HepG2 (cell line): ENCODE data around the gene DDRGK1. TPM values are rescaled to one million over a fixed set of nuclear protein-coding genes. Genes with fewer than 3 reads are reported as not detected.
A peak's percentile ranks its signal among the peaks of the same experiment; 100 is the strongest.

ENCODE experiments used
- ATF5 ChIP-seq: sonication (generic); formaldehyde crosslinking; IDR thresholded peaks from 2 replicates; pipeline ENCODE4 v1.4.0; 2020; ENCODE audit warnings: mild to moderate bottlenecking, low read depth, missing genetic modification reagents
- CREM ChIP-seq, 2 experiments: sonication (generic) in 1 of 2; formaldehyde crosslinking in 1 of 2; IDR thresholded peaks; 2 replicates each; pipeline versions ENCODE4 v1.4.0 to v1.6.1; 2016 to 2020; ENCODE audit warnings: antibody characterized with exemption in 1 of 2, mild to moderate bottlenecking in 1 of 2, missing genetic modification reagents in 1 of 2
- DDIT3 ChIP-seq: sonication (generic); formaldehyde crosslinking; IDR thresholded peaks from 2 replicates; pipeline ENCODE4 v1.4.0; 2020; ENCODE audit warnings: mild to moderate bottlenecking, missing genetic modification reagents
- ETV5 ChIP-seq: IDR thresholded peaks from 2 replicates; pipeline ENCODE4 v1.6.1; 2018; ENCODE audit warnings: missing biosample characterization, missing genetic modification reagents, inconsistent platforms, borderline replicate concordance
- ETV6 ChIP-seq: sonication (generic); formaldehyde crosslinking; conservative IDR thresholded peaks from 2 replicates; pipeline ENCODE4 v1.4.0; 2020; ENCODE audit warnings: missing genetic modification reagents
- FOSL2 ChIP-seq: sonication (generic); formaldehyde crosslinking; IDR thresholded peaks from 2 replicates; pipeline ENCODE4 v1.4.0; 2020; ENCODE audit warnings: missing genetic modification reagents
- FOXA1 ChIP-seq, 2 experiments: fragments of 450-650 bp in 1 of 2; sonication (generic) in 1 of 2; formaldehyde crosslinking in 1 of 2; IDR thresholded peaks; 2 replicates each; pipeline versions ENCODE4 v1.4.0 to v1.6.1; 2016 to 2020; ENCODE audit warnings: missing genetic modification reagents in 1 of 2
- FOXK1 ChIP-seq: sonication (generic); formaldehyde crosslinking; IDR thresholded peaks from 2 replicates; pipeline ENCODE4 v1.4.0; 2020; ENCODE audit warnings: low read depth, missing genetic modification reagents, borderline replicate concordance
- KLF12 ChIP-seq: sonication (generic); formaldehyde crosslinking; IDR thresholded peaks from 2 replicates; pipeline ENCODE4 v1.4.0; 2020; ENCODE audit warnings: missing genetic modification reagents, borderline replicate concordance
- MXD4 ChIP-seq: IDR thresholded peaks from 2 replicates; pipeline ENCODE4 v1.6.1; 2016; ENCODE audit warnings: mild to moderate bottlenecking, missing biosample characterization, missing genetic modification reagents
- MXI1 ChIP-seq: IDR thresholded peaks from 3 replicates; pipeline ENCODE4 v1.6.1; 2012; ENCODE audit warnings: low read depth, low read length, inconsistent platforms, borderline replicate concordance
- STAT6 ChIP-seq: sonication (generic); formaldehyde crosslinking; IDR thresholded peaks from 2 replicates; pipeline ENCODE4 v1.4.0; 2020; ENCODE audit warnings: missing genetic modification reagents, mild to moderate bottlenecking, borderline replicate concordance
- TAF15 ChIP-seq: fragments of 200-400 bp; formaldehyde crosslinking; IDR thresholded peaks from one replicate; pipeline ENCODE4 v1.6.1; 2018; ENCODE audit warnings: mild to moderate bottlenecking, low read depth, low read length; ENCODE audit not compliant: poor library complexity, severe bottlenecking
- TBX2 ChIP-seq: sonication (generic); formaldehyde crosslinking; IDR thresholded peaks from 2 replicates; pipeline ENCODE4 v1.5.0; 2020; ENCODE audit warnings: missing genetic modification reagents, mild to moderate bottlenecking, borderline replicate concordance
- TCF12 ChIP-seq, 2 experiments: fragments of 450-650 bp in 1 of 2; sonication (generic) in 1 of 2; formaldehyde crosslinking in 1 of 2; IDR thresholded peaks; 2 replicates each; pipeline versions ENCODE4 v1.6.1 to v1.8.0; 2017 to 2022; ENCODE audit warnings: antibody characterized with exemption in 1 of 2, mild to moderate bottlenecking in 1 of 2, missing genetic modification reagents in 1 of 2, moderate library complexity in 1 of 2
- TRIM24 ChIP-seq: sonication (generic); formaldehyde crosslinking; IDR thresholded peaks from 2 replicates; pipeline ENCODE4 v1.8.0; 2022; ENCODE audit warnings: mild to moderate bottlenecking, missing genetic modification reagents
- U2AF2 ChIP-seq: fragments of 200-400 bp; formaldehyde crosslinking; IDR thresholded peaks from 2 replicates; pipeline ENCODE4 v1.6.1; 2017; ENCODE audit warnings: low read depth, mild to moderate bottlenecking, low read length
- ZBTB46 ChIP-seq: sonication (generic); formaldehyde crosslinking; IDR thresholded peaks from 2 replicates; pipeline ENCODE4 v1.4.0; 2020; ENCODE audit warnings: mild to moderate bottlenecking, missing genetic modification reagents, borderline replicate concordance
- ZBTB7B ChIP-seq: sonication (generic); formaldehyde crosslinking; IDR thresholded peaks from 2 replicates; pipeline ENCODE4 v1.4.0; 2020; ENCODE audit warnings: missing genetic modification reagents
- ZFY ChIP-seq: sonication (generic); formaldehyde crosslinking; IDR thresholded peaks from 2 replicates; pipeline ENCODE4 v1.4.0; 2020; ENCODE audit warnings: missing genetic modification reagents
- ZFYVE20 ChIP-seq: sonication (generic); formaldehyde crosslinking; IDR thresholded peaks from 2 replicates; pipeline ENCODE4 v1.8.0; 2023; ENCODE audit warnings: low read depth, mild to moderate bottlenecking, moderate library complexity, missing genetic modification reagents, borderline replicate concordance
- ZNF225 ChIP-seq: sonication (generic); formaldehyde crosslinking; IDR thresholded peaks from 2 replicates; pipeline ENCODE4 v1.4.0; 2020; ENCODE audit warnings: mild to moderate bottlenecking, missing genetic modification reagents
- ZNF430 ChIP-seq: sonication (generic); formaldehyde crosslinking; IDR thresholded peaks from 2 replicates; pipeline ENCODE4 v1.9.0; 2021; ENCODE audit warnings: mild to moderate bottlenecking, missing genetic modification reagents
- ZNF766 ChIP-seq: sonication (generic); formaldehyde crosslinking; IDR thresholded peaks from 2 replicates; pipeline ENCODE4 v1.5.0; 2020; ENCODE audit warnings: missing genetic modification reagents, borderline replicate concordance
- polyA plus RNA-seq, 8 experiments: library from polyadenylated mRNA; depleted of rRNA in 3 of 8; stranded (reverse) in 7 of 8; unstranded in 1 of 8; fragments of >200 nt; fragmentation: Illumina TruSeq in 4 of 8; extraction: Trizol in 4 of 8; gene quantifications; 2 replicates each; pipeline versions ENCODE4 v1.2.1 to v1.2.3, GENCODE V29; 2011 to 2016; ENCODE audit warnings: low read depth in 4 of 8, missing spikeins in 1 of 8, mixed read lengths in 1 of 8; ENCODE audit not compliant: insufficient read depth in 1 of 8
- total RNA-seq, 5 experiments: library from RNA; depleted of rRNA; stranded (reverse); fragments of >200 nt; fragmentation: Illumina TruSeq; extraction: Trizol; gene quantifications; 2 replicates each; pipeline ENCODE4 v1.2.3, GENCODE V29; 2016; ENCODE audit warnings: low read depth in 1 of 5

DDRGK1 gene
- total and polyA plus RNA-seq, 2 of the 13 experiments (the other 11 are each of a cell fraction or from before 2014, with no cell fraction given): 96.7 to 149 TPM

- TF ChIP-seq MXD4 (CRISPR knock-in tag): no peak; the same call in 1 of the 2 replicates
- no peak; the same call in 1 of the 2 replicates for TF ChIP-seq ZNF766 (CRISPR knock-in tag)
- no peak for TF ChIP-seq DDIT3
- TF ChIP-seq ZFY (CRISPR knock-in tag): peak; percentile 40
- peak; percentile 82 for TF ChIP-seq FOXK1
- TF ChIP-seq ETV5 (CRISPR knock-in tag): peak; percentile 63; the same call in 1 of the 2 replicates
- no peak for TF ChIP-seq TAF15
- no peak for TF ChIP-seq TCF12 (IDR thresholded peaks at IDR 0.05)
- TF ChIP-seq TCF12 (CRISPR knock-in tag; IDR thresholded peaks at IDR 0.05): peak; percentile 83; the same call in 1 of the 2 replicates
- no peak for TF ChIP-seq TRIM24
- TF ChIP-seq FOSL2 (CRISPR knock-in tag): peak; percentile 81
- TF ChIP-seq MXI1: no peak
- no peak for TF ChIP-seq FOXA1 (IDR thresholded peaks at IDR 0.05)
- TF ChIP-seq FOXA1 (CRISPR knock-in tag; IDR thresholded peaks at IDR 0.05): peak; percentile 71
- no peak for TF ChIP-seq ATF5
- TF ChIP-seq STAT6: no peak
- TF ChIP-seq ETV6 (CRISPR knock-in tag): 0 out of 2 replicates have a peak, but pooled peaks have one; percentile 38
- peak; percentile 50; the same call in 1 of the 2 replicates for TF ChIP-seq CREM (IDR thresholded peaks at IDR 0.05)
- TF ChIP-seq CREM (CRISPR knock-in tag; IDR thresholded peaks at IDR 0.05): no peak
- TF ChIP-seq U2AF2: no peak
- TF ChIP-seq ZNF430 (CRISPR knock-in tag): peak; percentile 72; the same call in 1 of the 2 replicates
- TF ChIP-seq ZNF225 (CRISPR knock-in tag): no peak
- no peak for TF ChIP-seq ZFYVE20 (CRISPR knock-in tag)
- TF ChIP-seq KLF12 (CRISPR knock-in tag): peak; percentile 63; the same call in 1 of the 2 replicates
- no peak for TF ChIP-seq ZBTB46 (CRISPR knock-in tag)
- TF ChIP-seq ZBTB7B (CRISPR knock-in tag): peak; percentile 65; the same call in 1 of the 2 replicates
- TF ChIP-seq TBX2 (CRISPR knock-in tag): peak; percentile 89
Measured at GRCh38 chr20:3224681-3225421, 20.4 kb upstream of the DDRGK1 start (continued).
